ENCODE results near the gene CCDC183.

CCDC183 gene

GRCh38 chr9:136789523-136789937 is 6.6 kb upstream of the CCDC183 start:
- DNase-seq (ENCODE audit: low read depth), result no peak

GRCh38 chr9:136790640-136791515 is 5.3 kb upstream of the CCDC183 start, which contains the start of gene TMEM141:
TSS of gene TMEM141 (plus strand) at chr9:136791344. CDS start at chr9:136791371, 27 bp downstream.
- DNase-seq (ENCODE audit: low read depth), result peak; percentile 98
- no peak for TF ChIP-seq CTCF (conservative IDR thresholded peaks at IDR 0.05; ENCODE audit: control insufficient read depth, insufficient read depth, low read depth, low read length)
- peak within 1 kb of the TSS; percentile 81 for H3K4me3 ChIP-seq (ENCODE audit: control insufficient read depth, low read depth, low read length)

More at GRCh38 chr9:136789523-136789937, 6.6 kb upstream of the CCDC183 start:
- H3K4me3 ChIP-seq (ENCODE audit: control insufficient read depth, low read depth, low read length), result no peak overlapping the region
- TF ChIP-seq CTCF (conservative IDR thresholded peaks at IDR 0.05; ENCODE audit: control insufficient read depth, insufficient read depth, low read depth, low read length), result no peak

GRCh38 chr9:136791516-136792276 is 4.4 kb upstream of the CCDC183 start:
- peak; percentile 15 for DNase-seq (ENCODE audit: low read depth)

GRCh38 chr9:136792321-136793085 is 3.6 kb upstream of the CCDC183 start:
- no peak for DNase-seq (ENCODE audit: low read depth)
- no peak overlapping the region for H3K4me3 ChIP-seq (ENCODE audit: control insufficient read depth, low read depth, low read length)
- no peak for TF ChIP-seq CTCF (conservative IDR thresholded peaks at IDR 0.05; ENCODE audit: control insufficient read depth, insufficient read depth, low read depth, low read length)

More at GRCh38 chr9:136791516-136792276, 4.4 kb upstream of the CCDC183 start:
- H3K4me3 ChIP-seq (ENCODE audit: control insufficient read depth, low read depth, low read length), result peak overlapping the region; percentile 81
- peak; percentile 82 for TF ChIP-seq CTCF (conservative IDR thresholded peaks at IDR 0.05; ENCODE audit: control insufficient read depth, insufficient read depth, low read depth, low read length)

- no peak for TF ChIP-seq CTCF (conservative IDR thresholded peaks at IDR 0.05; ENCODE audit: control insufficient read depth, insufficient read depth, low read depth, low read length)
- no peak for DNase-seq (ENCODE audit: low read depth)
- H3K4me3 ChIP-seq (ENCODE audit: control insufficient read depth, low read depth, low read length), result no peak overlapping the region
Observed at GRCh38 chr9:136793086-136793946, 2.8 kb upstream of the CCDC183 start.
